Measurements from ENCODE around the gene IFT81.

IFT81 gene

GRCh38 chr12:110243227-110243626, 119.1 kb downstream of the IFT81 start:
- TF ChIP-seq EP300 (IDR thresholded peaks at IDR 0.05; ENCODE audit: borderline replicate concordance) (no peak), TEAD4 (IDR thresholded peaks at IDR 0.05) (no peak), TAF1 (IDR thresholded peaks at IDR 0.05; ENCODE audit: low read depth) (no peak), MAX (IDR thresholded peaks at IDR 0.05) (no peak), EGR1 (IDR thresholded peaks at IDR 0.05) (no peak), YY1 (IDR thresholded peaks at IDR 0.05; ENCODE audit: low read depth) (no peak), CREB1 (IDR thresholded peaks at IDR 0.05; ENCODE audit: low read depth) (no peak), ZBTB7A (IDR thresholded peaks at IDR 0.05; ENCODE audit: low read depth) (no peak), CEBPB (IDR thresholded peaks at IDR 0.05) (no peak), NFIC (IDR thresholded peaks at IDR 0.05) (no peak), TCF12 (IDR thresholded peaks at IDR 0.05; ENCODE audit: low read depth) (no peak), USF1 (IDR thresholded peaks at IDR 0.05) (no peak)

- no peak for TF ChIP-seq CEBPB (IDR thresholded peaks at IDR 0.05)
- TF ChIP-seq TEAD4 (IDR thresholded peaks at IDR 0.05) = no peak
- no peak for TF ChIP-seq RAD21 (IDR thresholded peaks at IDR 0.05; ENCODE audit: low read depth)
- no peak for TF ChIP-seq EGR1 (IDR thresholded peaks at IDR 0.05)
- TF ChIP-seq FOXM1 (IDR thresholded peaks at IDR 0.05; ENCODE audit: borderline replicate concordance, low read depth) = no peak
- TF ChIP-seq CREB1 (IDR thresholded peaks at IDR 0.05; ENCODE audit: low read depth) = no peak
- TF ChIP-seq ZBTB7A (IDR thresholded peaks at IDR 0.05; ENCODE audit: low read depth) = no peak
- no peak for TF ChIP-seq YY1 (IDR thresholded peaks at IDR 0.05; ENCODE audit: low read depth)
- no peak for TF ChIP-seq EP300 (IDR thresholded peaks at IDR 0.05; ENCODE audit: borderline replicate concordance)
- no peak for TF ChIP-seq TAF1 (IDR thresholded peaks at IDR 0.05; ENCODE audit: low read depth)
- no peak for TF ChIP-seq USF1 (IDR thresholded peaks at IDR 0.05)
- TF ChIP-seq TCF12 (IDR thresholded peaks at IDR 0.05; ENCODE audit: low read depth) = no peak
Measured at GRCh38 chr12:110244372-110244771, 120.2 kb downstream of the IFT81 start.

GRCh38 chr12:110244829-110245228, 120.7 kb downstream of the IFT81 start:
- TF ChIP-seq YY1 (IDR thresholded peaks at IDR 0.05; ENCODE audit: low read depth) = no peak
- no peak for TF ChIP-seq NFIC (IDR thresholded peaks at IDR 0.05)
- TF ChIP-seq FOXM1 (IDR thresholded peaks at IDR 0.05; ENCODE audit: borderline replicate concordance, low read depth) = no peak
- no peak for TF ChIP-seq TAF1 (IDR thresholded peaks at IDR 0.05; ENCODE audit: low read depth)
- no peak for TF ChIP-seq TCF12 (IDR thresholded peaks at IDR 0.05; ENCODE audit: low read depth)
- TF ChIP-seq REST (IDR thresholded peaks at IDR 0.05; ENCODE audit: low read depth) = no peak
- TF ChIP-seq USF1 (IDR thresholded peaks at IDR 0.05) = no peak
- TF ChIP-seq CREB1 (IDR thresholded peaks at IDR 0.05; ENCODE audit: low read depth) = no peak
- TF ChIP-seq CEBPB (IDR thresholded peaks at IDR 0.05) = no peak
- TF ChIP-seq RAD21 (IDR thresholded peaks at IDR 0.05; ENCODE audit: low read depth) = no peak
- no peak for TF ChIP-seq EGR1 (IDR thresholded peaks at IDR 0.05)
- no peak for TF ChIP-seq MAX (IDR thresholded peaks at IDR 0.05)
- no peak for TF ChIP-seq TEAD4 (IDR thresholded peaks at IDR 0.05)
- TF ChIP-seq ZBTB7A (IDR thresholded peaks at IDR 0.05; ENCODE audit: low read depth) = no peak
- TF ChIP-seq EP300 (IDR thresholded peaks at IDR 0.05; ENCODE audit: borderline replicate concordance) = no peak

GRCh38 chr12:110245369-110245772, 121.2 kb downstream of the IFT81 start:
- no peak for TF ChIP-seq USF1 (IDR thresholded peaks at IDR 0.05)
- TF ChIP-seq CREB1 (IDR thresholded peaks at IDR 0.05; ENCODE audit: low read depth) = no peak
- TF ChIP-seq RAD21 (IDR thresholded peaks at IDR 0.05; ENCODE audit: low read depth) = peak; percentile 46
- TF ChIP-seq CEBPB (IDR thresholded peaks at IDR 0.05) = no peak
- TF ChIP-seq TEAD4 (IDR thresholded peaks at IDR 0.05) = no peak
- no peak for TF ChIP-seq FOXM1 (IDR thresholded peaks at IDR 0.05; ENCODE audit: borderline replicate concordance, low read depth)
- TF ChIP-seq ZBTB7A (IDR thresholded peaks at IDR 0.05; ENCODE audit: low read depth) = no peak
- TF ChIP-seq NFIC (IDR thresholded peaks at IDR 0.05) = no peak
- peak; percentile 65 for TF ChIP-seq REST (IDR thresholded peaks at IDR 0.05; ENCODE audit: low read depth)
- TF ChIP-seq EGR1 (IDR thresholded peaks at IDR 0.05) = no peak

Measured in Ishikawa (cell line).